NCI-H146 treated with DMSO at 0.1 percent for 48 hours (cell line): ENCODE data around the gene PRKCD.
A peak's percentile ranks its signal among the peaks of the same experiment; 100 is the strongest.

Experiments
- DNase-seq: peaks from one replicate; lab custom pipeline; 2025; ENCODE audit not compliant: unreplicated experiment; lab: John Stamatoyannopoulos, UW

The PRKCD gene

DNA sequence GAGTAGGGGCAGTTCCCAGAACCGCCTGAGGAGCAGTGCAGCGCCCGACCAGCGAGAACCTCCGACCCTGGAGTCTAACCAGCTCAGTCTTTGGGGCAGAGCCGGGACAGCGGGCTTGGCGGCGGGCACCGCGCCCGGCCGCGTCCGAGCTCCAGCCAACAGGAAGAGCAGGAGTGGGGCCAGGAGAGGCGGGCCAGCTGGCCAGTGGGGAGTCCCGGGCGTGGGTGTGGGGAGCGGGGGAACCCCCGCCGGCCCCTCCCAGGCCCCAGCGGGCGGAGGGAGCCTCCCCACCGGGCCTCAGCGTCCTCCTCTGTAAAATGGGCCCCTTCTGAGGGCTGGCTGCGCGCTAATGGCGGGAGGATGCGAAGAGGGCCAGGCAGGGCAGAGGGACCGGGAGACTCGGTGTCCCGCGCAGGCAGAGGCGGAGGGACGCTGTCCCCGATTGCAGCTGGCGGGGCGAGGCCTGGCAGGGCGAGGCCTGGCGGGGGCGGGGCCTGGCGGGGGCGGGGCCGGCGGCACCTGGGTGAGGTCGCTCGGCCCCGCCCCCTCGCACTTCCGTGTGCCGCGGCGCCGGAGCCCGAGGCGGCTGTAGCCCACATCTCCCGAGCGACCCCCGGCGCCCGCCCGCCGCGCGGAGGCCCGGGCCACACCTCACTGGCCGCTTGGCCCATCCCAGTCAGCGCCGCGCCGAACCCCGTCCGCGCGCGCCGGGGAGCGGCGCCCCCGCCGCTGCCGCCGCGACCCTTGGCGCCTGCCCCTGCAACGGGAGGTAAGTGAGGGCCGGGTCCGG lies at the start of gene PRKCD:
Gene PRKCD, plus strand, starts transcription at position 550 of the 790 bp plus-strand sequence. CDS start 17,214 bp downstream, outside the sequence.
- peak; percentile 20 for DNase-seq

DNA sequence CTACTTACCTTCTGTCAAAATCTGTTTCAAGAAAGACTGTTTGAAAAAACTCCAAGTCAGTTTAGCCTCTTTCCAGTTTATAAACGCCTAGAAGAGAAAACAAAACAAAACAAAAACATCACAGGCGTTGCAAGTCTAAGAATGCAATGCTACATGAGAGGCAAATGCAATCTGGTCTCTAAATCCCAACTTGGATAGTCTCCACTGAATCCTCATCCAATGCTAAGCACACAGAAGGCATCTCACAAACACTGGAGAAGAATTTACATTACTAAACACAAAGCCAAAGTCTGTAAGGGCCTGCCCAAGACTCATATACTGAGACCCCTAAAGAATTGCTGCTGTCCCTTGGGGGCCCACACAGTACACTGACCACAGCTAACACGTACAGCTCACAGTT lies 49.2 kb upstream of the PRKCD start:
- no peak for DNase-seq

DNA sequence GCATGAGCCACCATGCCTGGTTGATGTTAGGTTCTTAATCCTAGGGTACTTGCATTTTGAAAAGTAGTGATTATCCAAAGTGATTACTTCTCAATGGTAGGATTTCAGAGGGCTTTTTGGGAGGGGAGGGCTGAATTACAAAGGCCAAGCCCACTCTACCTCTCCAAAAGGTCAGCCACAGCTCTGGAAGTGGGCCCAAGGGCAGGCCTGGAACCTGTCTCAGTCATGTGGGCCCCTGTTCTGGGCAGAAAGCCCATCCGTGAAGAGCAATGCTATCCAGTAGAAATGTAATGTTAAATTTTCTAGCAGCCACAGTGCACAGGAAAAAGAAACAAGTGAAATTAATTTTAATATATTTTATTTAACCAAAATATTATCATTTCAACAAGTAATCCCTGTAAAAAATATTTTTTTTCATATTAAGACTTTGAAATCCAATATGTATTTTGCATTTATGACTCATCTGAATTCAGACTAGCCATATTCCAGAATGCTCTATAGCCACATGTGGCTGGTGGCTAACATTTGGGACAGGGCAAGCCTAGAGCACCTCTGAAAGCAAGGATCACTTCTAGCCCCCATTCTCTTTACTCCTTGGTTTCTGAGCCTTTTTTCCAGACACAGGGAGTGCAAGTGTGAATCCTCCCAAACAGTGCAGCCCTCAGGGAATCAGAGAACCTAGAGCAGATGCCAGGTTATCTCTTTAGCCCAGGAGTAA lies 47.6 kb upstream of the PRKCD start:
- DNase-seq, result no peak

DNA sequence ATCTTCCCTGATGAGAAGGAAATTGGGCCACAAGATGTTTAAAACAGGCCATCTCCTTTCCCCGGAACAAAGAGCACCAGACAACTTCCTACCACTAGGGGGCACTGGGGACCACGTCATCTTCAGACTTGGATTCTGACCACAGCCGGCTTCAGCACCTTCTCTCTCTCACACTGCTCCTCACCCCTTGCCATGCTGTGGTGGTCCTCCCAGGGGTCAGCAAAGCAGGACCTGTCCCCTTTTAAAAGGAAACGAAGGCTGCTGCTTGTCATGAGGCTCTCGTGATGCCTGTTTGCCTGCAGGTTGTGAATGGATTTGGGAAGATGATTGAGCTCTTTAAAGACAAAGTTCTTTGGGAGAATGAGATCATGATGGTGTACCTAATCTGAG lies 47.0 kb upstream of the PRKCD start:
- peak; percentile 31 for DNase-seq

DNA sequence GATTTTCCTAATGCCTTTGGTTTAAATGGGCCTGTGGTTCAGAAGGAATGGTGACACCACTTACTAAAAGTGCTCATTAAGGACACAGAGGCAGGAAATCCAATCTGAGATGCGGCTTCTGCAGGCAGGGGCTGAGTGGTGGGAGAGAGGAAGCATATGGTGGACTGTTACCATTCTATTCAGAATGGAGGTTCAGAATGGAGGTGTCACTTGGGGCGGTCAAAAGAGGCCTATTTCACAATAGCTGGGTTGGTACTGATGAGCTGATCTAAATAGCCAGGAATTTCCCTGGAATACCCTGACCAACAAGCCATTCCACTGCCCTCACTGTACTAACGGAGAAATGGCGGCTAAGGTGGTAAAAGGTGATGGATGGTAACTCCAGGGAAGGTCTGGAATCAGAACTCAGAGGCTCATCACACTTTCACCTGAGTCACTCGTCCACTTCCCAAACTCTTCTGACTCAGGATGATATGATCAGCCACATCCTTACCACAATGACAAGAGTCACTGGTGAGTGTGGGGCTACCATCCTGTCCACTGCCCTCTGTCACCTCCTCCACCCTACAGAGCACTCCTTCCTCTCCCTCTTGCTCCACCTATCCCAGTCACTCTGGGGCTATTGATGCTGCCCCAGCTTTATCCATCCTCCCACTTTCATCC lies 46.5 kb upstream of the PRKCD start:
- no peak for DNase-seq

DNA sequence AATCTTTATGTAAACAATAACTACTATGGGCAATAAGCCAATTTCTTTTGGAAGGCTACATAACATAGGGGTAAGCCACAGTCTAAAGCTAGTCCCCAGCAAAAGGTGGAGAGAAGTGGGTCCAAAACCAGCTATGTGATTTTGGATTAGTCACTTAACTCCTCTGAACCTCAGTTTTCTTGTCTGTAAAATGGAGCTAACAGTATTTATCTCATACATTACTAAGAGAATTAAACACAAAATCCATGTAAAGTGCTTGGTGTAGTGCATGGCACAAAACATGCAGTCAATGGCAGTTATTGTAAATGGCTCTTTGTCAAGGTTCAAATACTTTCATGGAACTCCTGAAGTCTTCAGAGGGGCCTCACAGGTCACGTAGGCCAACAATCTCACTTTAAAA lies 44.1 kb upstream of the PRKCD start:
- DNase-seq, result no peak

DNA sequence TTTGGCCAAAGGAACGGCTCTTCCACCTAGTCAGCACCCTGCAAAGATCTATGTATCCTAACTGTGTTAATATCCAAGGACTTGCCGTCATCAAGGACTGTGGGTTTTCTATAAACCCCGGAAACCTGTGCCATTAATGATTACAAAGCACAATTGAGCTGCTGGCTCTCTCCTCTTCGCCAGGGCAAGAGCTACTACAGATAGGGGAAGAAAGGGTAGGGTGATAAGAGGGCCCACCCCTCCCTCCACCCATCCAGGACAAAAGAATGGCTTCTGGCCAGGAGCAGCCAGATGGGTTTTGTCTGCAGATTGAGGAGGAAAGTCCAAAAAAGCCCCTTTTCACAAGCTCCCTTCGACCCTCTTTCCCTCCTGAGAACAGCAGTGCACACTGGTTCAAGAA lies 40.7 kb upstream of the PRKCD start:
- no peak for DNase-seq

DNA sequence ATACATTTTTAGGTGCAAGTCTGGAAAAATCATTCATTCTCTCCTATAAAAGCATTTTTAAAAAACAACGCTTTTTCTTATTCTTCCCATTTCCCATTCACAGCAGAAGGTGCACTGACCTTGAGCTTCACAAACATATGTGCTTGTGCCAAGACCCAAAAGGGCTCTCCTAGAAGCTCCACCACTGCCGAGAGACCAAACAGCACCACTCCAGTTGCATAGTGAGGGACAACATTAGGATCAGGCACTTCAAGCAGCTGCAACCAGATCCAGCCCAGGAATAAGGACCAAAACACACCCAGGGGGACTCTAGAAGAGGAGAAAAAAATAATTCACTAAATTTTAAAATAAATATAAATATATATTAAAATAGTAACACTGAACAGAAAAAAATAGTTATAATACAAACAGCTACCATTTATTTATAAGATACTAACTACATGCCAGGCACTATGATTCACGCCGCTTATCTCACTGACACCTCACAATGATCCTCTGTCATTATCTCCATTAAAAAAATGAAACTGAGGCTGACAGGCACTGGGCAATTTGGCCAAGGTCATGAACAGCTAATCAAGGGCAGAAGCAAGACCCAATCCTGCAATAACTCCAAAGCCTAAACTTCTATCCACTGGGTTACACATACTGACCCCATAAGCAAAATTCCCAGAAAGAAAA lies 38.6 kb upstream of the PRKCD start:
- no peak for DNase-seq

DNA sequence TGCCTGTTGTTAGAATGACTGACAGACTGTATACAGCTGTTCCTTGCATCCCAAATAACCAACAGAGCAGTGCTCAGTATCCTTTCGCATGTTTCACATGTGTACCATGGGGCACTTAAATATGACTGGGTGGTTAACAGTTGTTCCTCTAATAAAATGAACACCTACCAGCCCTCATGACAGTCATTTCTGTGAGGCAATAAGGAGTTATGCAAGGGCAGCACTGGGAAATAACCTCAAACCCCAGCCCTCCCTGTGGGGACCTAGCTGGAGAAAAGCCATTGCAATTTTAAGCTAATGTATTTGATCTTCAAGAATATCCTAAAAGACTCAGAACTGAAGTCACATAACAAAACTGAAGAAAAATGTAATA lies 38.1 kb upstream of the PRKCD start:
- DNase-seq, result no peak

DNA sequence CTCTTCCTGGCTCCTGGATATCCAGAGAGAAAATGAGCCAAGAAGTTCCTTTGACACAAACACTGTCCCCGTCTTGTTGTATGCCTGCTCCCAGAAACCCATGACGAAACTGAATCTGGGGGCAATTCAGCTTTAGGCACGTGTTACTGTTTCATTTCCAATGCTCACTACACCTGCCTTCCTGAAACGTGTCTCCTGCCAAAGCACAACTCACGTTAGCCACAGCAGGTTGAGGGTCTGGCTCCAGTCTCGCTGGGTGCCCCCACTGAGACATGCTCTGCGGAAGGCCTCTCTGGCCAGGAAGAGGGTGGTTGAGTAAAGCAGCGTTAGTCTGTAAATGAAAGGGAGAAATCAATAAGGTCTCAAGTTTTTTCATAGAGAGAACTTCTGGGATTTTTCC lies 37.5 kb upstream of the PRKCD start:
- no peak for DNase-seq

DNA sequence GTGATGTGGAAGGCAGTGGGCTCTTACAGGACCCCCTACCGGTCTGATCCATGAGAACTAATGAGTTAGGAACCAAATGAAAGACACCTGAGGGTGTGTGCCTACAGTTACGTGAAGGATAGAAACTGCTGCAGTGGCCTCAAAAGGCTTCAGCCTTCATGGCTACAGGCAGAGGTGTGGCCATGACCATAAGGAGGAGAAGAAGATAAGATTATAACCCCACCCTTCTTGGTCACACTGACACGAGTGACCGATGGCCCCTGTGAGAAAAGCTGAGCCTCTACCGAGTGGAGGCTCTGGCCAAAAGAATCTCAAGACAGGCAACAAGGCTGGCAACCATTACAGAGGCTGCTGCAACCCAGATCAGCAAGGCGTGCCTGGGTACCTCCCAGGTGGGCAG lies 37.1 kb upstream of the PRKCD start:
- DNase-seq, result no peak

DNA sequence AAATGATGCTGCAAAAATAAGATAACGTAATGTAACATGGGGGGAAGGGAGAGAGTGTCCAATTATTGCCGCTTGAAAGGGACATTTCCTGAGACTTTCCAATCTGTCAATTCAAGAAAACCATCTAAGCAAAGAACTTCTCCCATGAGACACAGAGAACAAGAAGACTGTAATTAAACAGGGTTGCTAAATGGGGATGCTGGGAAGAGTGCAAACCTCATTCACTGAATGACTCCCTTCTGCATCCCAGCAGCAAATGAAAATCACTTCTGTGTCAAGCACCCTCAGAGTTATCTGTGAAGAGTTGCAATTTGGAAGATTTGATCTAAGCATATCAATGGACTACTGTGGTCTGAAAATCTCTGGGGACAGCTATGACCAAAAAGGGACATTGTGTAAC lies 34.4 kb upstream of the PRKCD start:
- no peak for DNase-seq

DNA sequence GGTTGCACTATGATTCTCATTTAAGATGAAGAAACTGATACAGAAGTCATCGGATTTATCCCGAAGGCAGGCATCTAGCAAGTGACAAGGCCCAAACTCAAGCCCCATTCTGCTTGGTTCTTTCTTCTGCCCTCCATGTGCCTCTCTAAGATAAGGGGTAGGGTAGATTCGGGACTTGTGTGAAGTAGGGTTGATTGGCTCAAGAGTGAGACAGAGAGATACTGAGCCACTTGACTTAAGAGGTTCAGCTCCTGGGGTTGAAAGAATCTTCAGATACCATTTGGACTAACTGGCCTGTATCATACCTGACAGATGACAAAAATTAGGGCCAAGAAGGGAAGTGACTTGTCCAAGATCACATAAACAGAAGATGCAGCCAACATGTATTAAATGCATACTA lies 31.7 kb upstream of the PRKCD start:
- no peak for DNase-seq

DNA sequence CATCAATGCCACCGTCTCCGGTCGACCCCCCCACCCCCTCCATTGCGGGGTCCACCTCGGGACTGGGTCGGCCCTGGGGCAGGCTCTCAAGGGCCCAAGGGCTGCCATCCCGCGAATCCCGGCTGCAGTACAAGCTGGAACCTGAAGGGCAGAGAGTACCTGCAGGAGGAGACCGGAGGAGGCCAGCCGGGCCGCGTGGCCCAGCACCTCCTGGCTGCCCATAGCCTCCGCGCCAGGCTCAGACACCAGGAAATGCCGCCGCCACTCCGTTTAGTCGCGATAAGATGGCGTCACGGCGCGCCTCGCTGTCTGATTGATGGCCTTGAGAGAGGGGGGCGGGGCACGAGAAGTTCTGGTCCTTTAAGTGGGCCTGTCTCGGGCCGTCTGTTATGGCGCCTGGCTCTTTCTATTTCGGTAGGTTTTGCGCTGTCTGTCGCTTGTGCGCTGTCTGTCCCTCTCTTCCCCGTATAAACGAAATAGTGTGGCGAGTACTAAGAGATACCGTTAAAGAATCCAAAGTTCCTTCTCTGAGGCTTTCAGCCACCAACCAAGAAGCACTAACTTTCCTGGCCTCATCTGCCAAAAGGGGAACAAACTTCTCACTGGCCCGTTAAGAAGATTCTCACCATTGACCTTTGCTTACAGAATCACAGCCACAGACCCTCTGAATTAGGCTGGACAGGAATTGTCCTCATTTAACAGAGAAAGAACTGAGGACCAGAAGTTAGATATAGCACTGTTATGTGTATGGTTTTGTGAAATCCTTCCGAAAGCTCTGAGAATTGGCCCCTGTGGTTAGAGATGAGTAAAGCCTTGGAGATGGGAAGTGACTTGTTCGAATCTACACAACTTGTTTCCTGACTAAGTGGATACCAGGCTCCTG lies 30.6 kb upstream of the PRKCD start, which contains the start of gene RFT1:
Gene RFT1, minus strand, starts transcription at position 257 of the 883 bp plus-strand sequence. Its CDS starts 35 bp downstream, at position 222.
- peak; percentile 70 for DNase-seq

DNA sequence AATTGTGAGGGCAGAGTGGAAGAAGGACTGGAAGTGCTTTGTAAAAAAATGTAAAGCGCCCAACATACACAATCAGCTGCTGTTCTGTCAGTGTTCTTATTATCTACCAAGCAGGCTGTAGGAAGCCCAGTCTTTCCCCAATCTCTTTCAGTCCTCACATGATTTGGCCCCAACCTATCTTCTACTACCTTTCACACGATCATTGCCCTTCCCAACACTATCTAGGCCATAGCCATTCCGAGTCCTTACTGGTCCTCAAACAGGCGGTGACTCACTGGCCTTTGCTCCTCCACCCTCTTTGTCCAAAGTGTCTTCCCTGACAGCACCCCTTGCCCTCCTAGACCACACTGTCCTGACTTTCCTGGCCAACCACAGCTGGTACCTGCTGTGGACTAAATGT lies 29.9 kb upstream of the PRKCD start:
- DNase-seq, result no peak

DNA sequence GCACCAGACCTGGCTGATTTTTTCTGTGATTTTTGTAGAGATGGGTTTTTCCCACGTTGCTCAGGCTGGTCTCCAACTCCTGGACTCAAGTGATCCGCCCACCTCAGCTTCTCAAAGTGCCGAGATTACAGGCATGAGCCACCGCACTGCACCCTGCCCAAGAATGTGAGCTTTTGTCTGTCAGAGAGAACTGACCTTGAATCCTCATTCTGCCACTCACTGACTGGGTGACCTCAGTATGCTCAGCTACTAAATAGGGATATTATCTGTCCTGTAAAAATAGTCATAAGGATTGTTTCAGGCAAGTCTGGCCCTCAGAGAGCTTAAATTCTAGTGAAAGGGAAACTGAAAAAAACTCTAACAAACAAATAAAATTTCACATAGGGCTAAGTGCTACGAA lies 28.7 kb upstream of the PRKCD start:
- DNase-seq, result no peak

DNA sequence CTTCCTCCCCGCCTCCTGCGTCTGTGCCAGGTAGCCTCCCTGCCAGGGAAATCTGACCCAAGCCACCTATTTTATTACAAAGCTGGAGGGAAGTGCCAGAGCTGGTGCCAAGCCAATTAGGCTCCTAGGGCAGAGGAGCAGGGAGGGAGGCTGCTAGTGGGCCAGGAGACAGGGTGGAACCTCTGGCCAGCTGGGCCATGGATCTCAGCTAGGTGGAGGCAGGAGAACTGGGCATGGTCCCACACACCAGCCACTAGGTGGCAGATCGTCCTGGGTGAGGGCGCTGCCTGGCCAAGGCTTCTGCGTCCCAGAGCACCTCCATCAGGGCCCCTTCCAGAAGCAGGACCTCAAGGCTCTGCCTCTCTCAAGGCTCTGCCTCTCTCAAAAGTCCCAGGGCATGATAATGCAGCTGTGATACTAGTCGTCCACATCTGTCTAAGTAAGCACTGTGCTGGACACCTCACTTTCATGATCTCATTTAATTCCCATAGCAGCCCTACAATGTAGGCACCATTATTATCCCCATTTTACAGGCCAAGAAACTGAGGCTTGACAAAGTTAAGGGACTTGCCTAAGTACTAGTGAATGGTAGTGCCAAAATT lies 26.3 kb upstream of the PRKCD start:
- peak; percentile 9 for DNase-seq

DNA sequence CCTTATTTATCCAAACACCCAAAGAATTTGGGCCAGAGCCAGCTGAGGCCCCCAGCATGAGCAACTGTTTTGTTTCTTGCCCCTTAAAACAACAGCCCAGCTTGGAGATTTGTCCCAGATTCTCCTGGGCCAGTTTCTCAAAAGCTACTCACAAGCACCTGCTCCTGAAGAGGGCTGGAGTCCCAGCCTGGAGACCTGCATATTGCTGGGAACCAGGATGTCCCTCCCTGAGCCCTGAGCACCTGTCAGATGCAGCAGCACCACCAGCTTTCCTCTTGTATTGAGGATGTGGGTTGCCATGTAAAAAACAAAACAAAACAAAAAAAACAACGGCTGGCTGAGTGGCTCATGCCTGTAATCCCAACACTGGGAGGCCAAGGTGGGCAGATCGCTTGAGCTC lies 23.8 kb upstream of the PRKCD start:
- no peak for DNase-seq

DNA sequence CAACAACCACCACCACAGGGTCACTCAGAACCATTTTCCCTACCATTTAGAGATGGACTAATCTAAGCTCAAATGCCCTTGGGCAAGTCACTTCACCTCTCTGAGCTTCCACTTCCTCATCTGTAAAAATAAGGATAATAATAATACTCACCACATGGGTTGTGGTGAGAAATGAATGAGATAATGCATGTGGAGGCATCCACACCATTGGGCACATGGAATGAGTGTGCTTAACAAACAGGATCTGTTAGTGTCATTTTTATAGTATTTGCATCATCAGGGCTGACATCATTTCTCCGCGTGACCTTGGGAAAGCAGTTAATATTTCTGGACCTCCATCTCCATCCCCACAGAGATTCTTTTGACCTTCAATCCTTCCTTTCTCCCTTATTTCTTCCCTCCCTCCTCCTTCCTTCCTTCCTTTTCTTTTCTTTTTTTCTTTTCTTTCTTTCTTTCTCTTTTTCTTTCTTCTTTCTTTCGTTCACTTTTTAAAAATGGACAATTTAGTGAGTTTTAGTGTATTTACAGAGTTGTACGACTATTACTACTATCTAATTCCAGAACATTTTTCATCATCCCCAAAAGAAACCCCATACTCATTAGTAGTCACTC lies 23.1 kb upstream of the PRKCD start:
- no peak for DNase-seq
